K562 (cell line): ENCODE data around the gene HMGCL. TPM values are rescaled to one million over a fixed set of nuclear protein-coding genes. Genes with fewer than 3 reads are reported as not detected.
"Not testable (repeated sequence)": the region's sequence is repeated elsewhere in the genome, so short reads cannot be mapped to it uniquely, and the experiment has no call there.

Source experiments
- ATAC-seq: fragments of 200-7000 bp; cut with Tn5 transposase; 3 replicates; pipeline ENCODE4 v1.9.1; 2020; ENCODE audit warnings: moderate library complexity
- BruUV-seq: library from RNA; stranded (reverse); fragments of 400-500 nt; replicated peaks from 2 replicates; lab custom pipeline; 2021; lab: Mats Ljungman, UMichigan
- CTCF ChIA-PET: fragments of 300-600 bp; formaldehyde crosslinking; extraction: SDS; loops from one replicate; lab custom pipeline; 2021; ENCODE audit warnings: low intra/inter-chr PET ratio; lab: Yijun Ruan, JAX
- POLR2A ChIA-PET: fragments of 300-600, 350-650 bp; sonication (Branson Sonifier 250); formaldehyde crosslinking; extraction: SDS; loops from one replicate; lab custom pipeline; 2021; ENCODE audit warnings: antibody characterized with exemption, inconsistent platforms; lab: Yijun Ruan, JAX
- DNase-seq, 4 experiments: peaks; one replicate each; pipeline versions ENCODE4 v3.0.0 to v3.0.0-alpha.2; 2011 to 2018; ENCODE audit warnings: low spot score in 3 of 4, mixed read lengths in 3 of 4; ENCODE audit errors: extremely low read depth in 1 of 4
- FAIRE-seq: peaks from 2 replicates; lab custom pipeline; 2011; peaks lifted over from hg19 to GRCh38; lab: Jason Lieb, UNC
- H2AFZ ChIP-seq: 2 replicates; pipeline ENCODE4 v1.6.0; 2011; ENCODE audit warnings: low read depth, low read length, control low read depth, inconsistent platforms
- H3K27ac ChIP-seq: fragments of 200-600 bp; 3 replicates; pipeline ENCODE4 v1.8.0; 2011; ENCODE audit warnings: low read depth, mild to moderate bottlenecking, control low read depth, inconsistent platforms, low read length, moderate library complexity, mixed read lengths; ENCODE audit errors: extremely low read depth
- H3K27me3 ChIP-seq, 2 experiments: fragments of 300-600 bp in 1 of 2; 2 replicates in 1 of 2; 3 replicates in 1 of 2; pipeline versions ENCODE4 v1.6.0 to v1.8.0; 2011; ENCODE audit warnings: inconsistent platforms in 2 of 2, low read length in 2 of 2, mild to moderate bottlenecking in 1 of 2, mixed read lengths in 1 of 2, moderate library complexity in 1 of 2; ENCODE audit not compliant: control insufficient read depth in 2 of 2, insufficient read depth in 2 of 2
- H3K36me3 ChIP-seq: fragments of 300-600 bp; 3 replicates; pipeline ENCODE4 v1.8.0; 2011; ENCODE audit warnings: mild to moderate bottlenecking, low read length, inconsistent platforms; ENCODE audit not compliant: control insufficient read depth, insufficient read depth
- H3K4me1 ChIP-seq, 2 experiments: fragments of 200-600 bp in 1 of 2; replicated peaks in 1 of 2; 2 replicates in 1 of 2; 3 replicates in 1 of 2; pipeline versions ENCODE4 v1.5.1 to v1.8.0; 2011; ENCODE audit warnings: inconsistent platforms in 2 of 2, low read length in 2 of 2, mild to moderate bottlenecking in 1 of 2, mixed read lengths in 1 of 2, moderate library complexity in 1 of 2; ENCODE audit not compliant: control insufficient read depth in 2 of 2, insufficient read depth in 2 of 2
- H3K4me2 ChIP-seq: 2 replicates; pipeline ENCODE4 v1.6.1; 2011; ENCODE audit warnings: low read length, control low read depth, inconsistent platforms, mixed read lengths; ENCODE audit not compliant: insufficient read depth
- H3K4me3 ChIP-seq: fragments of 200-600 bp; sonication (generic), shearing (Covaris generic); 2 replicates; pipeline ENCODE4 v1.5.1; 2016; ENCODE audit warnings: control low read depth, inconsistent platforms
- H3K79me2 ChIP-seq: fragments of 200-600 bp; 3 replicates; pipeline ENCODE4 v1.8.0; 2011; ENCODE audit warnings: low read length, inconsistent platforms; ENCODE audit not compliant: control insufficient read depth, insufficient read depth
- H3K9ac ChIP-seq, 2 experiments: 2 replicates each; pipeline versions ENCODE4 v1.6.0 to v1.6.1; 2011; ENCODE audit warnings: low read depth in 2 of 2, low read length in 2 of 2, control low read depth in 1 of 2, inconsistent platforms in 1 of 2, mild to moderate bottlenecking in 1 of 2, mixed read lengths in 1 of 2; ENCODE audit not compliant: insufficient read depth in 1 of 2
- H3K9me1 ChIP-seq: one replicate; pipeline ENCODE4 v1.6.0; 2011; ENCODE audit warnings: inconsistent platforms, mild to moderate bottlenecking, low read length, moderate library complexity; ENCODE audit not compliant: control insufficient read depth, insufficient read depth
- H3K9me3 ChIP-seq: replicated peaks from 2 replicates; pipeline ENCODE4 v1.5.1; 2011; ENCODE audit warnings: low read depth, low read length, inconsistent platforms; ENCODE audit not compliant: control insufficient read depth, insufficient read depth
- H4K20me1 ChIP-seq: replicated peaks from 2 replicates; pipeline ENCODE4 v1.6.1; 2011; ENCODE audit warnings: low read length, inconsistent platforms, mixed read lengths; ENCODE audit not compliant: control insufficient read depth, insufficient read depth
- BCOR ChIP-seq: fragments of 450-650 bp; IDR thresholded peaks from 2 replicates; pipeline ENCODE4 v1.6.1; 2016
- NCOR1 ChIP-seq: fragments of 450-650 bp; IDR thresholded peaks from 2 replicates; pipeline ENCODE4 v1.6.1; 2016; ENCODE audit warnings: mild to moderate bottlenecking, moderate library complexity
- RBM15 ChIP-seq: fragments of 200-400 bp; formaldehyde crosslinking; IDR thresholded peaks from 2 replicates; pipeline ENCODE4 v1.6.1; 2018; ENCODE audit warnings: mild to moderate bottlenecking, low read length, moderate library complexity; ENCODE audit not compliant: insufficient read depth
- WGBS: fragments of 100-300 bp; shearing (Covaris generic); methylation state at CpG from one replicate; pipeline ENCODE4 v1.1.6; 2016; ENCODE audit warnings: low coverage, mixed read lengths; ENCODE audit not compliant: insufficient coverage; ENCODE audit errors: missing lambda C conversion rate; 5-methylcytosine and 5-hydroxymethylcytosine counted together
- in situ Hi-C: fragments of 300-500 bp; cut with MboI; formaldehyde crosslinking; loops from 4 replicates; pipeline ENCODE4 v1.15.0; 2018; ENCODE audit warnings: inconsistent platforms, mixed read lengths
- intact Hi-C: fragments of 100-400 bp; cut with micrococcal nuclease; formaldehyde crosslinking; loops from 2 replicates; pipeline ENCODE4 v1.14.2; 2022
- polyA plus RNA-seq, 8 experiments: library from polyadenylated mRNA; depleted of rRNA in 4 of 8; stranded (reverse) in 5 of 8; unstranded in 3 of 8; fragments of >200 nt; fragmentation: Nextera tagmentation in 2 of 8; fragmentation: Illumina TruSeq in 1 of 8; extraction: Ambion mirVana in 2 of 8; extraction: Trizol in 1 of 8; gene quantifications; 2 replicates each; pipeline versions ENCODE4 v1.2.1 to v1.2.3, GENCODE V29; 2011 to 2014; ENCODE audit warnings: inconsistent platforms in 1 of 8, missing spikeins in 1 of 8
- total RNA-seq, 7 experiments: library from RNA; depleted of rRNA in 6 of 7; stranded (reverse); fragments of >200 nt in 6 of 7; fragmentation: Illumina TruSeq in 2 of 7; extraction: Trizol in 2 of 7; gene quantifications; 2 replicates each; pipeline versions ENCODE4 v1.2.1 to v1.2.3, GENCODE V29; 2011 to 2021; ENCODE audit warnings: low replicate concordance in 1 of 7
- TF ChIP-seq, protein P1 (sequence below): sonication (generic); formaldehyde crosslinking; IDR thresholded peaks from 2 replicates; pipeline ENCODE4 v1.8.1; 2023; ENCODE audit warnings: missing genetic modification reagents, mild to moderate bottlenecking, borderline replicate concordance
- TF ChIP-seq, protein P2 (sequence below): sonication (generic); formaldehyde crosslinking; IDR thresholded peaks from 2 replicates; pipeline ENCODE4 v1.8.0; 2022; ENCODE audit warnings: mild to moderate bottlenecking, missing genetic modification reagents

Gene HMGCL
- total and polyA plus RNA-seq, 9 of the 15 experiments (the other 6 are each of a cell fraction or from before 2014, with no cell fraction given): 18.0 to 82.2 (median 24.2) TPM

DNA sequence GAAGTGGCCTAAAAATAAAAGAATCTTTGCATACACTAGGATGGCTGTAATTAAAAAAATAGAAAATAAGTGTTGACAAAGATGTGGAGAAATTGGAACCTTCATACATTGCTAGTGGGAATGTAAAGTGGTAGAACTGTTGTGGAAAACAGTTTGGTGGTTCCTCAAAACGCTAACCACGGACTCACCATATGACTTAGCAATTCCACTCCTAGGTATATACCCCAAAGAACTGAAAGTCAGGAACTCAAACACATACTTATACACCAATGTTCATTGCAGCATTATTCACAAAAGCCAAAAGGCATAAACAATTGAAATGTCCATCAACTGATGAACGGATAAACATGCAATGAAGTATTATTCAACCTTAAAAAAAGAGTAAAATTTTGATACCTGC, 10.8 kb upstream of the HMGCL start (continued):
- TF ChIP-seq, protein P1, sequence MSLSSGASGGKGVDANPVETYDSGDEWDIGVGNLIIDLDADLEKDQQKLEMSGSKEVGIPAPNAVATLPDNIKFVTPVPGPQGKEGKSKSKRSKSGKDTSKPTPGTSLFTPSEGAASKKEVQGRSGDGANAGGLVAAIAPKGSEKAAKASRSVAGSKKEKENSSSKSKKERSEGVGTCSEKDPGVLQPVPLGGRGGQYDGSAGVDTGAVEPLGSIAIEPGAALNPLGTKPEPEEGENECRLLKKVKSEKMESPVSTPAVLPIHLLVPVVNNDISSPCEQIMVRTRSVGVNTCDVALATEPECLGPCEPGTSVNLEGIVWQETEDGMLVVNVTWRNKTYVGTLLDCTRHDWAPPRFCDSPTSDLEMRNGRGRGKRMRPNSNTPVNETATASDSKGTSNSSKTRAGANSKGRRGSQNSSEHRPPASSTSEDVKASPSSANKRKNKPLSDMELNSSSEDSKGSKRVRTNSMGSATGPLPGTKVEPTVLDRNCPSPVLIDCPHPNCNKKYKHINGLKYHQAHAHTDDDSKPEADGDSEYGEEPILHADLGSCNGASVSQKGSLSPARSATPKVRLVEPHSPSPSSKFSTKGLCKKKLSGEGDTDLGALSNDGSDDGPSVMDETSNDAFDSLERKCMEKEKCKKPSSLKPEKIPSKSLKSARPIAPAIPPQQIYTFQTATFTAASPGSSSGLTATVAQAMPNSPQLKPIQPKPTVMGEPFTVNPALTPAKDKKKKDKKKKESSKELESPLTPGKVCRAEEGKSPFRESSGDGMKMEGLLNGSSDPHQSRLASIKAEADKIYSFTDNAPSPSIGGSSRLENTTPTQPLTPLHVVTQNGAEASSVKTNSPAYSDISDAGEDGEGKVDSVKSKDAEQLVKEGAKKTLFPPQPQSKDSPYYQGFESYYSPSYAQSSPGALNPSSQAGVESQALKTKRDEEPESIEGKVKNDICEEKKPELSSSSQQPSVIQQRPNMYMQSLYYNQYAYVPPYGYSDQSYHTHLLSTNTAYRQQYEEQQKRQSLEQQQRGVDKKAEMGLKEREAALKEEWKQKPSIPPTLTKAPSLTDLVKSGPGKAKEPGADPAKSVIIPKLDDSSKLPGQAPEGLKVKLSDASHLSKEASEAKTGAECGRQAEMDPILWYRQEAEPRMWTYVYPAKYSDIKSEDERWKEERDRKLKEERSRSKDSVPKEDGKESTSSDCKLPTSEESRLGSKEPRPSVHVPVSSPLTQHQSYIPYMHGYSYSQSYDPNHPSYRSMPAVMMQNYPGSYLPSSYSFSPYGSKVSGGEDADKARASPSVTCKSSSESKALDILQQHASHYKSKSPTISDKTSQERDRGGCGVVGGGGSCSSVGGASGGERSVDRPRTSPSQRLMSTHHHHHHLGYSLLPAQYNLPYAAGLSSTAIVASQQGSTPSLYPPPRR (CRISPR knock-in tag): no peak
- TF ChIP-seq, protein P2, sequence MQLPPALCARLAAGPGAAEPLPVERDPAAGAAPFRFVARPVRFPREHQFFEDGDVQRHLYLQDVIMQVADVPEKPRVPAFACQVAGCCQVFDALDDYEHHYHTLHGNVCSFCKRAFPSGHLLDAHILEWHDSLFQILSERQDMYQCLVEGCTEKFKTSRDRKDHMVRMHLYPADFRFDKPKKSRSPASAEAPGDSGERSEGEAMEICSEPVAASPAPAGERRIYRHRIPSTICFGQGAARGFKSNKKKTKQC (CRISPR knock-in tag): no peak
- TF ChIP-seq RBM15 (no peak), NCOR1 (no peak), BCOR (no peak)

DNA sequence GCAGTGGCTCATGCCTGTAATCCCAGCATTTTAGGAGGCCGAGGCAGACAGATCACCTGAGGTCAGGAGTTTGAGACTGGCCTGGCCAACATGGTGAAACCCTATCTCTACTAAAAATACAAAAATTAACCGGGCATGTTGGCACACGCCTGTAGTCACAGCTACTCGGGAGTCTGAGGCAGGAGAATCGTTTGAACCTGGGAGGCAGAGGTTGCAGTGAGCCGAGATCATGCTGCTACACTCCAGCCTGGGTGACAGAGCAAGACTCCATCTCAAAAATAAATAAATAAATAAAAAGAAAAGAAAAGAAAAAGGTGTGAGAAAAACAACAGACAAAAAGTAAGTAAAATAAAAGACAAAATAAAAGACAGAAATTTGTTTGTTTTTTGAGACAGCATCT, 8.9 kb upstream of the HMGCL start:
- ATAC-seq, DNase-seq, H3K4me2 ChIP-seq, H3K9me3 ChIP-seq, H4K20me1 ChIP-seq, CTCF ChIA-PET, H3K27me3 ChIP-seq, H3K79me2 ChIP-seq, H3K27ac ChIP-seq, FAIRE-seq, intact Hi-C loops, in situ Hi-C loops, H3K9ac ChIP-seq, H3K4me3 ChIP-seq, BruUV-seq, H3K9me1 ChIP-seq, H3K36me3 ChIP-seq: not testable (repeated sequence)
- POLR2A ChIA-PET: interaction anchor here (0.9 to 1.3 kb wide), 2 partner anchors 9 to 17 kb away, joined by 3 to 4 read pairs; partner anchors contain the start of gene HMGCL
- 0 out of 2 replicates have a peak overlapping the region, but pooled peaks have one; percentile 12 for H2AFZ ChIP-seq
- H3K4me1 ChIP-seq: peaks cover 11% of the 10 kb centered on the region in 2 experiments; a peak in 4 of 5 replicates
- WGBS: 30% methylated on average over 6 of the region's 6 CpGs
